Activated CD8-positive, alpha-beta T cell treated with anti-CD3 and anti-CD28 coated beads for 36 hours (primary cell): ENCODE measurements around the gene SND1. TPM values are rescaled to one million over a fixed set of nuclear protein-coding genes. Genes with fewer than 3 reads are reported as not detected.

Experiments
- ATAC-seq: fragments of 200-7000 bp; cut with Tn5 transposase; one replicate; pipeline ENCODE4 v1.10.0; 2021; ENCODE audit warnings: mild to moderate bottlenecking, moderate library complexity
- CTCF ChIA-PET: fragments of 350-600 bp; sonication (Branson Sonifier 250); formaldehyde crosslinking; loops from one replicate; lab custom pipeline; 2021; ENCODE audit warnings: antibody characterized with exemption; lab: Charles Lee
- POLR2A ChIA-PET: fragments of 350-600 bp; sonication (Branson Sonifier 250); formaldehyde crosslinking; loops from one replicate; lab custom pipeline; 2021; ENCODE audit warnings: antibody characterized with exemption; lab: Charles Lee
- DNase-seq: peaks from one replicate; pipeline ENCODE4 v3.0.0-alpha.2; 2020
- H3K27ac Mint-ChIP-seq: one replicate; pipeline ENCODE4 v1.8.0; 2021; ENCODE audit warnings: mild to moderate bottlenecking, mixed read lengths
- H3K27me3 Mint-ChIP-seq: one replicate; pipeline ENCODE4 v1.8.0; 2021; ENCODE audit warnings: mixed read lengths
- H3K36me3 Mint-ChIP-seq: one replicate; pipeline ENCODE4 v1.8.0; 2021; ENCODE audit warnings: low read depth, mixed read lengths
- H3K4me1 Mint-ChIP-seq: one replicate; pipeline ENCODE4 v1.8.0; 2021; ENCODE audit warnings: low read depth, mixed read lengths
- H3K4me3 Mint-ChIP-seq: one replicate; pipeline ENCODE4 v1.8.0; 2021; ENCODE audit warnings: mild to moderate bottlenecking, moderate library complexity, mixed read lengths
- H3K9me3 Mint-ChIP-seq: one replicate; pipeline ENCODE4 v1.8.0; 2021; ENCODE audit warnings: mixed read lengths
- CTCF ChIP-seq: fragments of 200-600 bp; IDR thresholded peaks from one replicate; pipeline ENCODE4 v1.8.0; 2022; ENCODE audit warnings: antibody characterized with exemption, mild to moderate bottlenecking
- intact Hi-C: fragments of 100-400 bp; cut with micrococcal nuclease; formaldehyde crosslinking; loops from one replicate; pipeline ENCODE4 v1.10.0; 2022
- total RNA-seq, 2 experiments: library from RNA; stranded (reverse); gene quantifications; one replicate each; pipeline ENCODE4 v1.2.3, GENCODE V29; 2021

SND1 gene
- total RNA-seq, 2 experiments from 2014 or later: 206 to 208 TPM

- ChIA-PET CTCF (interaction anchor here (1.0 to 1.4 kb wide), 3 partner anchors 9 to 511 kb away, joined by 3 to 5 read pairs (median 4); no protein-coding TSS in a partner anchor), POLR2A (interaction anchor here (0.7 kb wide), 1 partner anchor 21 kb away, joined by 3 read pairs; no protein-coding TSS in a partner anchor)
- Mint-ChIP-seq H3K27ac (no peak overlapping the region), H3K36me3 (peaks cover 24% of the 10 kb centered on the region), H3K27me3 (no peaks in the 10 kb centered on the region), H3K4me1 (peaks cover 3% of the 10 kb centered on the region), H3K4me3 (no peak overlapping the region), H3K9me3 (no peaks in the 10 kb centered on the region)
- intact Hi-C loops: loop anchor here (10.0 kb wide), 1 partner anchor 311 kb away; no protein-coding TSS in a partner anchor
- DNase-seq (no peak), ATAC-seq (no peak)
- no peak for TF ChIP-seq CTCF
Observed at GRCh38 chr7:128025380-128025779, 373.4 kb downstream of the SND1 start.

- Mint-ChIP-seq H3K9me3 (no peaks in the 10 kb centered on the region), H3K4me3 (no peak overlapping the region), H3K4me1 (peaks cover 7% of the 10 kb centered on the region), H3K36me3 (peaks cover 22% of the 10 kb centered on the region), H3K27me3 (no peaks in the 10 kb centered on the region), H3K27ac (no peak overlapping the region)
- no peak for TF ChIP-seq CTCF
- ATAC-seq (no peak), DNase-seq (no peak)
- ChIA-PET POLR2A (interaction anchor here (0.6 to 0.7 kb wide), 2 partner anchors 8 to 21 kb away, joined by 3 to 4 read pairs; no protein-coding TSS in a partner anchor), CTCF (interaction anchor here (1.4 kb wide), 1 partner anchor 317 kb away, joined by 4 read pairs; no protein-coding TSS in a partner anchor)
- intact Hi-C loops: loop anchor here (10.0 kb wide), 1 partner anchor 311 kb away; no protein-coding TSS in a partner anchor
Observed at GRCh38 chr7:128025819-128026218, 373.8 kb downstream of the SND1 start.

GRCh38 chr7:128026551-128026950 lies 374.6 kb downstream of the SND1 start:
- intact Hi-C loops: loop anchor here (10.0 kb wide), 1 partner anchor 312 kb away; no protein-coding TSS in a partner anchor
- CTCF ChIA-PET: interaction anchor here (1.6 kb wide), 1 partner anchor 9 kb away, joined by 3 read pairs; no protein-coding TSS in a partner anchor
- no peaks in the 10 kb centered on the region for H3K27me3 Mint-ChIP-seq

GRCh38 chr7:128027485-128027980 lies 375.5 kb downstream of the SND1 start:
- ChIA-PET CTCF (interaction anchor here (1.6 kb wide), 1 partner anchor 9 kb away, joined by 3 read pairs; no protein-coding TSS in a partner anchor), POLR2A (no interaction called here)
- no peak for DNase-seq
- intact Hi-C loops: loop anchor here (10.0 kb wide), 1 partner anchor 313 kb away; no protein-coding TSS in a partner anchor
- no peaks in the 10 kb centered on the region for H3K27me3 Mint-ChIP-seq
- no peak for TF ChIP-seq CTCF
- H3K36me3 Mint-ChIP-seq: peaks cover 13% of the 10 kb centered on the region
- ATAC-seq: no peak
- no peaks in the 10 kb centered on the region for H3K9me3 Mint-ChIP-seq
- H3K4me3 Mint-ChIP-seq: no peak overlapping the region
- H3K4me1 Mint-ChIP-seq: peaks cover 7% of the 10 kb centered on the region
- no peak overlapping the region for H3K27ac Mint-ChIP-seq

More at GRCh38 chr7:128026551-128026950, 374.6 kb downstream of the SND1 start:
- ATAC-seq (no peak), DNase-seq (no peak)
- Mint-ChIP-seq H3K4me3 (no peak overlapping the region), H3K36me3 (peaks cover 15% of the 10 kb centered on the region), H3K4me1 (peaks cover 7% of the 10 kb centered on the region), H3K9me3 (no peaks in the 10 kb centered on the region), H3K27ac (no peak overlapping the region)
- POLR2A ChIA-PET: interaction anchor here (0.6 kb wide), 2 partner anchors 8 to 85 kb away, joined by 4 read pairs; no protein-coding TSS in a partner anchor
- TF ChIP-seq CTCF: no peak
